GM12892 (cell line): ENCODE data around the gene AXDND1.

Experiments used
- POLR2A ChIP-seq: IDR thresholded peaks from 2 replicates; pipeline ENCODE4 v1.6.1; 2011; ENCODE audit warnings: low read depth, low read length, control low read depth
- POLR2AphosphoS5 ChIP-seq: IDR thresholded peaks from 2 replicates; pipeline ENCODE4 v1.6.1; 2011; ENCODE audit warnings: low read depth, low read length, control low read depth
- TAF1 ChIP-seq: IDR thresholded peaks from 2 replicates; pipeline ENCODE4 v1.6.1; 2011; ENCODE audit warnings: low read depth, mild to moderate bottlenecking, control low read depth, low read length, borderline replicate concordance

GRCh38 chr1:179337288-179337687 is 28.5 kb upstream of the AXDND1 start:
- TF ChIP-seq POLR2AphosphoS5 (no peak), POLR2A (no peak), TAF1 (no peak)
